PC-9 (cell line): Measurements from ENCODE around the gene TBC1D16.

Experiments
- EZH2 ChIP-seq: fragments of 200-600 bp; sonication (generic); IDR thresholded peaks from 2 replicates; pipeline ENCODE4 v1.8.0; 2017; ENCODE audit warnings: antibody characterized with exemption, low read depth
- TF ChIP-seq, protein P1 (sequence below): fragments of 200-600 bp; sonication (generic); conservative IDR thresholded peaks from 2 replicates; pipeline ENCODE4 v1.6.1; 2017; ENCODE audit warnings: mixed run types, antibody characterized with exemption, mild to moderate bottlenecking, moderate library complexity

- TF ChIP-seq, protein P1, sequence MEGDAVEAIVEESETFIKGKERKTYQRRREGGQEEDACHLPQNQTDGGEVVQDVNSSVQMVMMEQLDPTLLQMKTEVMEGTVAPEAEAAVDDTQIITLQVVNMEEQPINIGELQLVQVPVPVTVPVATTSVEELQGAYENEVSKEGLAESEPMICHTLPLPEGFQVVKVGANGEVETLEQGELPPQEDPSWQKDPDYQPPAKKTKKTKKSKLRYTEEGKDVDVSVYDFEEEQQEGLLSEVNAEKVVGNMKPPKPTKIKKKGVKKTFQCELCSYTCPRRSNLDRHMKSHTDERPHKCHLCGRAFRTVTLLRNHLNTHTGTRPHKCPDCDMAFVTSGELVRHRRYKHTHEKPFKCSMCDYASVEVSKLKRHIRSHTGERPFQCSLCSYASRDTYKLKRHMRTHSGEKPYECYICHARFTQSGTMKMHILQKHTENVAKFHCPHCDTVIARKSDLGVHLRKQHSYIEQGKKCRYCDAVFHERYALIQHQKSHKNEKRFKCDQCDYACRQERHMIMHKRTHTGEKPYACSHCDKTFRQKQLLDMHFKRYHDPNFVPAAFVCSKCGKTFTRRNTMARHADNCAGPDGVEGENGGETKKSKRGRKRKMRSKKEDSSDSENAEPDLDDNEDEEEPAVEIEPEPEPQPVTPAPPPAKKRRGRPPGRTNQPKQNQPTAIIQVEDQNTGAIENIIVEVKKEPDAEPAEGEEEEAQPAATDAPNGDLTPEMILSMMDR = no peak
- no peak for TF ChIP-seq EZH2
Observed at GRCh38 chr17:79978548-79978855, 57.2 kb downstream of the TBC1D16 start.
